ENCODE results near the gene ZNF184.

DNA sequence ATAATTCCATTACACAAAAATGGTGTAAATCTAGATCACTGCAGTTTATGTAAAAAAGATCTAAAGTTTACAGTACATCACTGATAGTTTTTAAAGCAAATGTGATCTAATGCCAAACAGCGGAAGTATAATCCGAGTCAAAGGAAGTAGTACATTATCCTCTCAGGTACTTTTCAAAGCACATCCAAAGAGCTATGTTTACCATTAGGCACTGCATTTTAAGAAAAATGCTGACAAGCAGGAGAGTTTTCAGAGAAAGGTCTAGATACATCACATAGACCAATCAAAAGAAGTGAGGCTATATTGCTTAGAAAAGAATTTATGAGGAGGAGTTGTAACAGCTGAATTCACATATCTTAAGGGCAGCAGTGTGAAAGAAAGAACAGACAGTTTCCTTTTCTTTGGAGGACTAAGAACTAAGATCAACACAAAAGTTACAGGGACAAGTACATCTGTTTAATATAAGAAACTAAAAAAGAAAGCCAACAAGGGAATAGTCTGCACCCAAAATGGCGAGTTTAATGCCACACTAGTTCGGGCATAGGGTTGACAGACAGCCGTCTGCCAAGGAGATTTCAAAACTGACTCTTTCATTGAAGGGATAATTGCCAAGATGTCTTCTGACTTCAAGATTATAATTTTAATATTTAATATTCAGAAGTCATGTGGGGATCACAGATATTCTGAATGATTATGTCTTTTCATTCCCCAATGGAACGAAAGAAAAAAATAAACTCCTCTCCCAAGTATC is 1.4 kb downstream of the ZNF184 start:
- TF ChIP-seq, protein P1, sequence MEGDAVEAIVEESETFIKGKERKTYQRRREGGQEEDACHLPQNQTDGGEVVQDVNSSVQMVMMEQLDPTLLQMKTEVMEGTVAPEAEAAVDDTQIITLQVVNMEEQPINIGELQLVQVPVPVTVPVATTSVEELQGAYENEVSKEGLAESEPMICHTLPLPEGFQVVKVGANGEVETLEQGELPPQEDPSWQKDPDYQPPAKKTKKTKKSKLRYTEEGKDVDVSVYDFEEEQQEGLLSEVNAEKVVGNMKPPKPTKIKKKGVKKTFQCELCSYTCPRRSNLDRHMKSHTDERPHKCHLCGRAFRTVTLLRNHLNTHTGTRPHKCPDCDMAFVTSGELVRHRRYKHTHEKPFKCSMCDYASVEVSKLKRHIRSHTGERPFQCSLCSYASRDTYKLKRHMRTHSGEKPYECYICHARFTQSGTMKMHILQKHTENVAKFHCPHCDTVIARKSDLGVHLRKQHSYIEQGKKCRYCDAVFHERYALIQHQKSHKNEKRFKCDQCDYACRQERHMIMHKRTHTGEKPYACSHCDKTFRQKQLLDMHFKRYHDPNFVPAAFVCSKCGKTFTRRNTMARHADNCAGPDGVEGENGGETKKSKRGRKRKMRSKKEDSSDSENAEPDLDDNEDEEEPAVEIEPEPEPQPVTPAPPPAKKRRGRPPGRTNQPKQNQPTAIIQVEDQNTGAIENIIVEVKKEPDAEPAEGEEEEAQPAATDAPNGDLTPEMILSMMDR (conservative IDR thresholded peaks at IDR 0.05; ENCODE audit: low read depth, low read length), result no peak
- TF ChIP-seq BHLHE40 (IDR thresholded peaks at IDR 0.05; ENCODE audit: low read depth, low read length), result no peak

All from IMR-90 (cell line).